HG03378 (cell line): ENCODE measurements around the gene TMEM179B.
"Not testable (repeated sequence)": the region's sequence is repeated elsewhere in the genome, so short reads cannot be mapped to it uniquely, and the experiment has no call there.

Experiments
- ATAC-seq: cut with Tn5 transposase; IDR thresholded peaks from one replicate; pipeline ENCODE4 v1.9.1; 2021; ENCODE audit warnings: mild to moderate bottlenecking, moderate library complexity; ENCODE audit not compliant: unreplicated experiment

TMEM179B gene

DNA sequence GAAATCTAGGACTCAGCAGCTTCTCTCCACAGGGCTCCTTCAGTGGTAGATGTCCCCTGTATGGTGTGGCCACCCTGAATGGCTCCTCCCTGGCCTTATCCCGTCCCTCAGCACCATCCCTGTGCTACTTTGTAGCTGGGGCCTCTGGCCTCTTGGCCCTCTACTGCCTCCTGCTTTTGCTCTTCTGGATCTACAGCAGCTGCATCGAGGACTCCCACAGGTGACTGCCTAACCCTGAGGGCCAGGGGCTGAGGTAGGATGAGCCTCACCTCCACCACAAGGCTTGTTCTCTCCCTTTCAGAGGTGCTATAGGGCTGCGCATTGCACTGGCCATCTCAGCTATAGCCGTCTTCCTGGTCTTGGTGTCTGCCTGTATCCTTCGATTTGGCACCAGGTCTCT, 1.8 kb downstream of the TMEM179B start:
- no peak for ATAC-seq

GRCh38 chr11:62789576-62789975, 2.4 kb downstream of the TMEM179B start:
- ATAC-seq: no peak

- peak; percentile 38 for ATAC-seq
These were observed 4.4 kb downstream of the TMEM179B start, which contains the start of gene TMEM223 for GRCh38 chr11:62791501-62792201. Gene TMEM223 (minus strand): TSS chr11:62792006. CDS start chr11:62791994, 12 bp downstream.

DNA sequence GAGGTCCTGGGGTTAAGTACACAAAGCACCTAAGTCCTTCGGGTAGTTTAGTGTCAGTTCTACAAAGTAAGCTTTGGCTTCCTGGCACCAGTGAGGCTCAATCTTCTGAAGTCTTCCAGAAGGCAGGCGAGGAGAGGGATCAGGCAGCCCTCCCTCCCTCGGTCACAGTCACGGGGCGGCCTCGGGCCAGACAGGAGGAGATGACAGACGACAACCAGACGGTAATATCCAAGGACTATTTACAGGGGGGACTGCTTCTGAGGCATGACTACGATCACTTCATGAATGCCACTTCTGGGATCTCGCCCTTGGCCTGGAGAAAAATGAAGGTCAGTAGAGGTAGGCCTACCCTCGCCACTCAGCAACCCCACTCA, 5.0 kb downstream of the TMEM179B start:
- ATAC-seq: no peak

- ATAC-seq: no peak
These were observed 7.1 kb downstream of the TMEM179B start for GRCh38 chr11:62794201-62794775.

- no peak for ATAC-seq
These were observed 9.1 kb downstream of the TMEM179B start for GRCh38 chr11:62796281-62796680.

DNA sequence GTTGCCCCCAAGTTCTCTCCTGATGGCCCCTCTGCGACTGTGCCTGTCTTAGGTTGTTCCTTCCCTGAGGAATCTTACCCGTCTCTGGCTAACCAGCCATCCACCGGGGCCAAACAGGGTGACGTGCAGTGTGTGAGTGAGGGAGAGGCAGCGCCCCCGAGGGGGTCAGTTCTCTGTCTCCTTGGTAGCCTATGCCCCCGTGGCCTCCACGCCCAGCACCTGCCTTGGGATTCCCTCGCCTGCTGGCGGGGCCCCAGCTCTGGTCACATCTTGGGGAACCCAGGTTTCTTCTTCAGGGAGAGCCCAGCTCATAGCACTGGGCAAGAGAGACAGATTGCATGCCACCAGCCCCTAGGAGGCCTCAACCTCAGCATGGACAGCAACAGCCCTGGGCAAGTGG, 12.3 kb downstream of the TMEM179B start:
- no peak for ATAC-seq

- no peak for ATAC-seq
These were observed 13.9 kb downstream of the TMEM179B start for GRCh38 chr11:62801071-62801470.

DNA sequence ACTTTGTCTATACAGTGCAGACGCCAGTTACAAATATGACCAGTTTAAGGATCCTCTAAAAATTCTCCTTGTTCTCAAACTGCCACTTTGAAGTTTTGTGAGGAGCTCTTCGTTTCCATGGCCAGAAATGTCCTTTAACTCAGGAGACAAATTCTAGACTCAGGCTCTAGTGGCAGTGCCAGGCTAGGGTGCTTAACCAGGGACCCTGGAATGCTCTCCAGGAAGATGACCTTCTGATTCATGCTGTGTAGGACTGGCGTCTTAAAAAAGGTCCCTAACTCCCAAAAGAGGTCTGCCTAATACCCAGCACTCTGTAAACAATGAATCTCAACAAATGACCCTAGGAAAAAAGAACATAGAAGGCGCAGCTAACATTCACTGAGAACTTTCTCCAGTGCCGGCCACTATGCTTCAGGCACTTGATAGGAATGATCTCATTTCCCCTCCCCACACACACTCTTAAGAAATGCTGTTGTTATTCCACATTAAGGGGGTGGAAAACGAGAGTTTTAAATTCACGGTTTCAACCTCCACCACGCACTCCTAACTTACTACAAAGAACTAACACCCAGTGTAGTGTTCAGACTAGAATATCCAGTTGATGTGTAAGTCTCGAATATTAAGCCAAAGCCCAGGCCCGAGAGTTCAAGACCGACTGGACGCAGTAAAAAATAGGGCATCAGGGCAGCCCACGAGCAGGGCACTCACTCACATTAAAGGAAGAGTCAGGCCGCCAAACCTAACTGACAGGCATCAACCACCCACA, 17.3 kb downstream of the TMEM179B start:
- peak; percentile 5 for ATAC-seq

- peak; percentile 59 for ATAC-seq
These were observed 18.1 kb downstream of the TMEM179B start, which contains the start of gene NXF1 for GRCh38 chr11:62805076-62805892. Gene NXF1 (minus strand): TSS chr11:62805440. CDS start chr11:62805356, 84 bp downstream.

GRCh38 chr11:62805961-62806441, 18.8 kb downstream of the TMEM179B start:
- ATAC-seq: no peak

DNA sequence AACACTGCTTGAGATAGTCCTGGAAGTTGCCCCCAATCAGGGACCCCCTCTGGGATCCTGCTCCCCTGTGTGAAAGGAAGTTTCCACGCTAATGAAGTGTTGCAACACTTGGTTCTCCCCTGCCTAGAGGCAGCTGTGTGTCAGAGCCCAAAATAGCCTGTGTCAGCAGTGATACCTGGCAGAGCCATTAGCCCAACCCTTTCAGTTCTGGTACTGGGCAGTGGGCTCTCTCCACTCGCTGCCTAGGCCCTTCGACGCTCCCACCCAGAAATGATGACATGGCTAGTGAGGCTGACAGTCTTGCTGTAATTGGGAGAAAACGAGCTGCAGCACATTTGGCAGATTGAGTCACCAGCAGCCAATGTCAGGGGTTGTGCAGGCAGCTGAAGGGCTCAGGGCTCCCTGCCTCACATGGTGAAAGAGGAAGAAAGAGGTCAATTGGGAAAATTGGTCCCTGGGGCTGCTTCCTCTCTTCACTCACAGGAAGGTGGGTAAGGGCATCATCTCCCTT, 19.5 kb downstream of the TMEM179B start:
- no peak for ATAC-seq

GRCh38 chr11:62810748-62811147, 23.5 kb downstream of the TMEM179B start:
- no peak for ATAC-seq

DNA sequence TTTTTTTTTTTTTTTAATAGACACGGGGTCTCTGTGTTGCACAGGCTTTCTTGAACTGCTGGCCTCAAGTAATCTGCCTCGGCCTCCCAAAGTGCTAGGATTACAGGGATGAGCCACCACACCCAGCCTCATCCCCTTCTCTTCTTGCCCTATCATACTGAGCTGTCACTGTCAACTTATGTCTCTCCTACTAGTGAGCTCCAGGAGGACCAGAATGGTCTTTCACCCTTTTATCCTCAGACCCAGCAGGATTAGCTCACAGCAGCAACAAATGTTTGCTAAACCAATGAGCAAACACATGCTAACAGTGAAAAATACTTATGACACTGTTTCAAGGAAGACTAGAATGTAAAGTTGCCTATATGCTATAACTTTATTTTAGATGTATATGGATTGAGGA, 24.5 kb downstream of the TMEM179B start:
- no peak for ATAC-seq

DNA sequence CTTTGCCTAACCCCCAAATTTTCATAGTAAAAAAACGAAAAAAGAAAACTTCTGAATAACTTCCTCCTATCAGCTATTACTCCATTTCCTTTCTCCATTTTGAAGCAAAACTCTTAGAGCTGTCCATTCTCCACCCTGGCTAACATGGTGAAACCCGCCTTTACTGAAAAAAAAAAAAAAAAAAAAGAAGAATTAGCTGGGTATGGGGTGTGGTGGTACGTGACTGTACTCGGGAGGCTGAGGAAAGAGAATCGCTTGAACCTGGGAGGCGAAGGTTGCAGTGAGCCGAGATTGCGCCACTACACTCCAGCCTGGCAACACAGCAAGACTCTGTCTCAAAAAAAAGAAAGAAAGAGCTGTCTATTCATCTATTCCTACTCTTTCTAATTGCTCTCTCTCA, 29.4 kb downstream of the TMEM179B start:
- ATAC-seq: no peak

- no peak for ATAC-seq
These were observed 29.9 kb downstream of the TMEM179B start for GRCh38 chr11:62817129-62817528.

- no peak for ATAC-seq
These were observed 36.5 kb downstream of the TMEM179B start for GRCh38 chr11:62823677-62824076.

DNA sequence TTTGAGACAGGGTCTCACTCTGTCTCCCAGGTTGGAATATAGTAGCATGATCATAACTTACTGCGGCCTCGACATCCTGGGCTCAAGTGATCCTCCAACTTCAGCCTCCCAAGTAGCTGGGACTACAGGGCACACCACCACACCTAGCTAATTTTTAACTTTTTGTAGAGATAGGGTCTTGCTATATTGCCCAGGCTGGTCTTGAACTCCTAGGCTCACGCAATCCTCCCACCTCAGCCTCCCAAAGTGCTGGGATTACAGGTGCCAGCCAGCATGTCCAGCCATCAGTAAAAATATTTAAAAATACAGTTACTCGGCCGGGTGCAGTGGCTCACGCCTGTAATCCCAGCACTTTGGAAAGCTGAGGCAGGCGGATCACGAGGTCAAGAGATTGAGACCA, 40.9 kb downstream of the TMEM179B start:
- ATAC-seq: not testable (repeated sequence)

DNA sequence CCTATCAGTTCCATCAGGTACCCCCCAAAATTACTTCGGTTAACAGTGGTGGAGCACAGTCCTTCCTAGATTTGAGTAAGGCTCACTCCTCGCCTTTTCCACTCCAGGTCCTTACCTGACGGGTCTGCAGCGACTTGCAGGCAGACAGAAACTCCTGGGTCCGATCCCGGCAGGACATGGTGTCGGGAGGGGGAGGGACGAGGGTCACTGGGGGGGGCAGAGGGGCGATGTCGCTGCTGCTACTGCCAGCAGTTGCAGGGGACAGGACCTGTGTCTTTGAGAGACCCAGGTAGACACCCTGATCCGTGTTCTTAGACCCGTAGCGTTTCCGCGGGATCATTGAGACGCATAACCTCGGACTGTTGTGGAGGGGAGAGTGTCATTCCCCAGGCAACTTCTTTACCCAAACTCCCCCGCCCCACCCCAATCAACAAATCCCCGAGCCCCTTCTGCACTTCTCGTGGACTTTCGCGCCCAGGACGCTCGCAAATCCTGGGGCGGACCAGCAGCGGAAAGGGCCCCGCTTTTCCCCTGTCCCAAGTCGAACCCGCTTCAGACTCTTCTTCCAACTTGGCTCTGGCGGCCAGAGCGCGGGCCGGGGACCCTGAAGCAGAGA, 43.8 kb downstream of the TMEM179B start:
- ATAC-seq: no peak
